GM23248 (cell line): Measurements from ENCODE around the gene PIK3CD. TPM values are rescaled to one million over a fixed set of nuclear protein-coding genes. Genes with fewer than 3 reads are reported as not detected.

Experiments used
- DNase-seq: peaks from one replicate; pipeline ENCODE4 v3.0.0-alpha.2; 2015
- H2AFZ ChIP-seq: fragments of 200-600 bp; sonication (generic); 2 replicates; pipeline ENCODE4 v1.6.1; 2016; ENCODE audit warnings: antibody characterized with exemption
- H3F3A ChIP-seq: fragments of 200-600 bp; sonication (generic); 2 replicates; pipeline ENCODE4 v1.6.1; 2016; ENCODE audit warnings: mild to moderate bottlenecking, antibody characterized with exemption, mixed run types; ENCODE audit not compliant: insufficient read depth
- H3K27ac ChIP-seq: fragments of 200-600 bp; sonication (generic); 2 replicates; pipeline ENCODE4 v1.5.1; 2016; ENCODE audit warnings: mild to moderate bottlenecking
- H3K27me3 ChIP-seq: fragments of 200-600 bp; sonication (generic); replicated peaks from 2 replicates; pipeline ENCODE4 v1.6.1; 2016; ENCODE audit warnings: mild to moderate bottlenecking; ENCODE audit not compliant: insufficient read depth
- H3K36me3 ChIP-seq: fragments of 200-600 bp; sonication (generic); 2 replicates; pipeline ENCODE4 v1.6.1; 2016; ENCODE audit warnings: low read depth, mild to moderate bottlenecking
- H3K4me1 ChIP-seq: fragments of 200-600 bp; sonication (generic); 2 replicates; pipeline ENCODE4 v1.6.1; 2016; ENCODE audit warnings: mild to moderate bottlenecking; ENCODE audit not compliant: insufficient read depth
- H3K4me2 ChIP-seq: fragments of 200-600 bp; sonication (generic); one replicate; pipeline ENCODE4 v1.6.1; 2016; ENCODE audit warnings: mild to moderate bottlenecking; ENCODE audit not compliant: unreplicated experiment
- H3K4me3 ChIP-seq: fragments of 200-600 bp; sonication (generic); 2 replicates; pipeline ENCODE4 v1.5.1; 2016; ENCODE audit warnings: mild to moderate bottlenecking
- H3K79me2 ChIP-seq: fragments of 200-600 bp; sonication (generic); 2 replicates; pipeline ENCODE4 v1.6.1; 2016; ENCODE audit warnings: mild to moderate bottlenecking; ENCODE audit not compliant: insufficient read depth
- H3K9ac ChIP-seq: fragments of 200-600 bp; sonication (generic); 2 replicates; pipeline ENCODE4 v1.6.1; 2016; ENCODE audit warnings: mild to moderate bottlenecking
- H3K9me2 ChIP-seq: fragments of 200-600 bp; sonication (generic); 2 replicates; pipeline ENCODE4 v1.6.1; 2016; ENCODE audit warnings: mixed run types, mild to moderate bottlenecking, moderate library complexity; ENCODE audit not compliant: insufficient read depth
- H3K9me3 ChIP-seq: fragments of 200-600 bp; sonication (generic); one replicate; pipeline ENCODE4 v1.6.1; 2017; ENCODE audit warnings: low read depth
- H4K20me1 ChIP-seq: fragments of 200-600 bp; sonication (generic); 2 replicates; pipeline ENCODE4 v1.6.0; 2016; ENCODE audit not compliant: insufficient read depth
- EZH2 ChIP-seq: fragments of 200-600 bp; sonication (generic); IDR thresholded peaks from 2 replicates; pipeline ENCODE4 v1.6.1; 2018; ENCODE audit warnings: antibody characterized with exemption, mild to moderate bottlenecking; ENCODE audit not compliant: insufficient read depth, poor library complexity, severe bottlenecking
- EZH2phosphoT487 ChIP-seq: fragments of 200-600 bp; sonication (generic); IDR thresholded peaks from 2 replicates; pipeline ENCODE4 v1.6.1; 2018; ENCODE audit warnings: antibody characterized with exemption, moderate library complexity, mild to moderate bottlenecking, low read depth; ENCODE audit not compliant: insufficient read depth
- WGBS, 2 experiments: methylation state at CpG; one replicate each; pipeline ENCODE4 v1.1.6; 2015 to 2017; ENCODE audit warnings: low lambda C conversion rate in 2 of 2, low coverage in 1 of 2; ENCODE audit errors: missing lambda C conversion rate in 2 of 2; 5-methylcytosine and 5-hydroxymethylcytosine counted together
- in situ Hi-C: fragments of 300-500 bp; cut with MboI; formaldehyde crosslinking; loops from 2 replicates; pipeline ENCODE4 v1.15.0; 2020
- polyA plus RNA-seq: library from polyadenylated mRNA; unstranded; fragments of >200 nt; fragmentation: Nextera tagmentation; extraction: Ambion mirVana; gene quantifications from 2 replicates; pipeline ENCODE4 v1.2.1, GENCODE V29; 2016
- total RNA-seq: library from RNA; depleted of rRNA; stranded (reverse); fragments of >200 nt; shearing (Covaris generic); gene quantifications from 2 replicates; pipeline ENCODE4 v1.2.3, GENCODE V29; 2014

PIK3CD gene
- total and polyA plus RNA-seq, 2 experiments from 2014 or later, result 3.5 to 7.1 TPM

GRCh38 chr1:9719978-9720722, 68.6 kb downstream of the PIK3CD start:
- Histone ChIP-seq H3K36me3 (peaks cover 12% of the 10 kb centered on the region; the same call in 1 of the 2 replicates), H3K79me2 (no peaks in the 10 kb centered on the region), H3K27ac (no peak overlapping the region), H3K9me3 (no peaks in the 10 kb centered on the region), H3K9me2 (no peaks in the 10 kb centered on the region), H4K20me1 (no peaks in the 10 kb centered on the region), H3K4me1 (peaks cover 9% of the 10 kb centered on the region), H3K4me2 (no peak overlapping the region), H3K9ac (no peak overlapping the region), H2AFZ (no peak overlapping the region), H3K4me3 (no peak overlapping the region), H3F3A (no peaks in the 10 kb centered on the region), H3K27me3 (no peaks in the 10 kb centered on the region)
- no peak for TF ChIP-seq EZH2
- TF ChIP-seq EZH2phosphoT487, result no peak
- in situ Hi-C loops, result no loop called here
- WGBS, 2 experiments, result 89 to 94% methylated on average over 22 to 34 of the region's 36 CpGs
- DNase-seq, result no peak

GRCh38 chr1:9720785-9721605, 69.5 kb downstream of the PIK3CD start:
- peaks cover 12% of the 10 kb centered on the region; the same call in 1 of the 2 replicates for H3K36me3 ChIP-seq
- H3K9me3 ChIP-seq, result no peaks in the 10 kb centered on the region
- H3K9me2 ChIP-seq, result no peaks in the 10 kb centered on the region
- H3K79me2 ChIP-seq, result no peaks in the 10 kb centered on the region
- no peak overlapping the region for H3K27ac ChIP-seq
- H3F3A ChIP-seq, result no peaks in the 10 kb centered on the region
- H4K20me1 ChIP-seq, result no peaks in the 10 kb centered on the region
- no peak overlapping the region for H2AFZ ChIP-seq
- no peaks in the 10 kb centered on the region for H3K27me3 ChIP-seq
- in situ Hi-C loops, result no loop called here
- H3K4me2 ChIP-seq, result no peak overlapping the region
- H3K9ac ChIP-seq, result no peak overlapping the region
- TF ChIP-seq EZH2phosphoT487 (no peak), EZH2 (no peak)
- WGBS, 2 experiments, result 89 to 92% methylated on average over 25 to 34 of the region's 34 CpGs
- no peak overlapping the region for H3K4me3 ChIP-seq
- DNase-seq, result no peak
- peaks cover 9% of the 10 kb centered on the region for H3K4me1 ChIP-seq

- Histone ChIP-seq H3K4me3 (no peak overlapping the region), H3K27me3 (no peaks in the 10 kb centered on the region), H3K4me2 (no peak overlapping the region), H3K9me3 (no peaks in the 10 kb centered on the region), H3K27ac (no peak overlapping the region), H3K4me1 (peaks cover 9% of the 10 kb centered on the region), H3K9me2 (no peaks in the 10 kb centered on the region), H3K36me3 (peaks cover 12% of the 10 kb centered on the region; the same call in 1 of the 2 replicates), H3K79me2 (no peaks in the 10 kb centered on the region), H3F3A (no peaks in the 10 kb centered on the region), H4K20me1 (no peaks in the 10 kb centered on the region), H3K9ac (no peak overlapping the region), H2AFZ (no peak overlapping the region)
- 69 to 74% methylated on average over 21 to 28 of the region's 29 CpGs for WGBS, 2 experiments
- in situ Hi-C loops, result no loop called here
- TF ChIP-seq EZH2phosphoT487, result no peak
- TF ChIP-seq EZH2, result no peak
- peak; percentile 30 for DNase-seq
Observed at GRCh38 chr1:9721606-9722377, 70.3 kb downstream of the PIK3CD start.

GRCh38 chr1:9722378-9722749, 70.8 kb downstream of the PIK3CD start:
- Histone ChIP-seq H4K20me1 (no peaks in the 10 kb centered on the region), H3K9me2 (no peaks in the 10 kb centered on the region), H3K36me3 (peaks cover 12% of the 10 kb centered on the region; the same call in 1 of the 2 replicates), H3K9ac (no peak overlapping the region), H2AFZ (no peak overlapping the region), H3K4me3 (no peak overlapping the region), H3F3A (no peaks in the 10 kb centered on the region), H3K27ac (no peak overlapping the region), H3K27me3 (no peaks in the 10 kb centered on the region), H3K9me3 (no peaks in the 10 kb centered on the region), H3K79me2 (no peaks in the 10 kb centered on the region), H3K4me1 (peaks cover 9% of the 10 kb centered on the region), H3K4me2 (no peak overlapping the region)
- TF ChIP-seq EZH2phosphoT487 (no peak), EZH2 (no peak)
- in situ Hi-C loops, result no loop called here
- 84 to 87% methylated on average over 9 to 10 of the region's 10 CpGs for WGBS, 2 experiments
- no peak for DNase-seq
